A673 (cell line): ENCODE data around the gene TSKU.

Experiments used
- EZH2 ChIP-seq: fragments of 200-600 bp; sonication (generic); IDR thresholded peaks from 2 replicates; pipeline ENCODE4 v1.6.1; 2017; ENCODE audit warnings: borderline replicate concordance, low read depth, mild to moderate bottlenecking, mixed read lengths, antibody characterized with exemption, low read length; ENCODE audit not compliant: poor library complexity, severe bottlenecking
- TF ChIP-seq, protein P1 (sequence below): fragments of 300-800, 200-600 bp; sonication (generic); conservative IDR thresholded peaks from 2 replicates; pipeline ENCODE4 v1.5.1; 2017; ENCODE audit warnings: low read depth, mild to moderate bottlenecking, antibody characterized with exemption, low read length, moderate library complexity, mixed read lengths

DNA sequence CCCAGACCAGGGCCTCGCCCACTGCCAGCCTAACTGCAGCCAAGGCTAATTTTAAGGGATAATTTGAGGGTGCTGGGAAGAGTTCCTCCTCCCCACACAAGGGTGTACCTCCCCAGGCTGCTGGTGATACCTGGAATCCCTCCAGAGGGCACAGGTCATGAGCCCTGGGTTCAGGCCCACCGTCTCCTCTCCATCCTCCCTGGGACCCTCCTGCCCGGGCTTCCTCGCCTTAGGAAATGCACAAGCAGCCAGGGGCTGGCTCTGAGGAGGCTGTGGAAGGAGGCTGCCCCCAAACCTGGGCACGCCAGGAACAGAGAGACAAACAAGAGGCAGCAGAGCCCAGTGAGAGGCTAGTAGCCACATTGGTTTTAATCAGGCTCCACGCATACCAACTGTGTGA is 16.6 kb upstream of the TSKU start:
- TF ChIP-seq, protein P1, sequence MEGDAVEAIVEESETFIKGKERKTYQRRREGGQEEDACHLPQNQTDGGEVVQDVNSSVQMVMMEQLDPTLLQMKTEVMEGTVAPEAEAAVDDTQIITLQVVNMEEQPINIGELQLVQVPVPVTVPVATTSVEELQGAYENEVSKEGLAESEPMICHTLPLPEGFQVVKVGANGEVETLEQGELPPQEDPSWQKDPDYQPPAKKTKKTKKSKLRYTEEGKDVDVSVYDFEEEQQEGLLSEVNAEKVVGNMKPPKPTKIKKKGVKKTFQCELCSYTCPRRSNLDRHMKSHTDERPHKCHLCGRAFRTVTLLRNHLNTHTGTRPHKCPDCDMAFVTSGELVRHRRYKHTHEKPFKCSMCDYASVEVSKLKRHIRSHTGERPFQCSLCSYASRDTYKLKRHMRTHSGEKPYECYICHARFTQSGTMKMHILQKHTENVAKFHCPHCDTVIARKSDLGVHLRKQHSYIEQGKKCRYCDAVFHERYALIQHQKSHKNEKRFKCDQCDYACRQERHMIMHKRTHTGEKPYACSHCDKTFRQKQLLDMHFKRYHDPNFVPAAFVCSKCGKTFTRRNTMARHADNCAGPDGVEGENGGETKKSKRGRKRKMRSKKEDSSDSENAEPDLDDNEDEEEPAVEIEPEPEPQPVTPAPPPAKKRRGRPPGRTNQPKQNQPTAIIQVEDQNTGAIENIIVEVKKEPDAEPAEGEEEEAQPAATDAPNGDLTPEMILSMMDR: no peak
- TF ChIP-seq EZH2: no peak
